Measurements from ENCODE around the gene GDF10. TPM values are rescaled to one million over a fixed set of nuclear protein-coding genes. Genes with fewer than 3 reads are reported as not detected.

The GDF10 gene, protein sequence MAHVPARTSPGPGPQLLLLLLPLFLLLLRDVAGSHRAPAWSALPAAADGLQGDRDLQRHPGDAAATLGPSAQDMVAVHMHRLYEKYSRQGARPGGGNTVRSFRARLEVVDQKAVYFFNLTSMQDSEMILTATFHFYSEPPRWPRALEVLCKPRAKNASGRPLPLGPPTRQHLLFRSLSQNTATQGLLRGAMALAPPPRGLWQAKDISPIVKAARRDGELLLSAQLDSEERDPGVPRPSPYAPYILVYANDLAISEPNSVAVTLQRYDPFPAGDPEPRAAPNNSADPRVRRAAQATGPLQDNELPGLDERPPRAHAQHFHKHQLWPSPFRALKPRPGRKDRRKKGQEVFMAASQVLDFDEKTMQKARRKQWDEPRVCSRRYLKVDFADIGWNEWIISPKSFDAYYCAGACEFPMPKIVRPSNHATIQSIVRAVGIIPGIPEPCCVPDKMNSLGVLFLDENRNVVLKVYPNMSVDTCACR
- total RNA-seq (not detected in 2 replicates), polyA plus RNA-seq (not detected in 2 replicates), polyA minus RNA-seq (not detected in 2 replicates)
- total RNA-seq (2013), result 0.07 TPM

DNA sequence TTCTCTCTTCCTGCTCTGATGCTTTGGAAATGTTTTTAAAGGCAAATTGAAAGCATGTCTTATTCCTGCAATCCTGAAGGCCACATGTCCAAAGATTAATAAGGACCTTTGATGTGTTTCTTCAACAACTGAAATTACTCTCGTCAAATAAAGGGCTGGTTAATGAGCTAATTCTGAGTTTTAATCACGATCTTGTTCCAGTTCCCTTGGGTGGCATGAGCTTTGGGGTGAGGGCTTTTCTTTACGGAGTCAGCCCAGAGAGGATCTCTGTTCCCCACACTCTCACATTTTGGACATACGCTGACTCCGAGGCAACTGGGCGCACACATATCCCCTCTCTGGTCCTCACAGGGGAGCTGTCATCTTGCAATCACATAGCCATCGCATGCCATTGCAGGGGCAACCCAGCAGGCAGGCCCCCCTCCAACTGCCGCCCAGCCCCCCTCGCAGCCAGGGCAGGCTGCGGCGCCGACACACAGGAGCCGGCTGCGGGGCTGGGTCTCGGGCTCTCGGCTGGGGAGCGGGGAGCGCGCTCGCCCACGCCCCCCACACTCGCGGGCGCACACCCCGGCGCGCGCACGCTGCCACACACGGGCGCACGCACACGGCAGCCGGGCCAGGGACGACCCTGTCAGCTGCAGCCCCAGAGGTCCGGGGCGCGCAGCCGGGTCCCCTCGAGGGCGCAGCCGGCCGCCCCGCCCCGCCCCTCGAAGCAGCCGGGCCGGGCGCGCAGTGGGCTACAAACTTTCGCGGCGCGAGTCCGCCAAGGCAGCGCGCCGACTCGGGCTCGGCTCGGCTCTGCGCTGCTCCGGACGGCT lies at the start of gene GDF10:
Gene GDF10, plus strand, starts transcription at position 587 of the 818 bp plus-strand sequence. CDS start 455 bp downstream, outside the sequence.
- DNase-seq, result no peak
- H3K9ac ChIP-seq (ENCODE audit: low read length), result no peak within 1 kb of the TSS
- 8% methylated on average over 62 of the region's 64 CpGs for WGBS (ENCODE audit: insufficient coverage)
- peak within 1 kb of the TSS; percentile 28 for H3K4me2 ChIP-seq (replicated peaks; ENCODE audit: low read depth, low read length, poor library complexity, severe bottlenecking)
- no peaks in the 10 kb centered on the region for H3K79me2 ChIP-seq (ENCODE audit: control insufficient read depth, insufficient read depth, low read length)
- no peak for ATAC-seq (ENCODE audit: low read depth)
- no peak within 1 kb of the TSS for H3K4me3 ChIP-seq (ENCODE audit: control extremely low read depth in 1 of 5, extremely low read depth in 1 of 5, insufficient read depth in 1 of 5, low read depth in 2 of 5, low read length in 4 of 5)
- no peaks in the 10 kb centered on the region for H3K9me3 ChIP-seq (ENCODE audit: control extremely low read depth in 1 of 3, control insufficient read depth in 2 of 3, insufficient read depth in 1 of 3, low read length in 2 of 3)
- ChIA-PET POLR2A (no interaction called here), CTCF (interaction anchor here (1.3 kb wide), 1 partner anchor 12 kb away, joined by 5 read pairs; no protein-coding TSS in a partner anchor)
- H3K36me3 ChIP-seq (replicated peaks in 1 of 2; ENCODE audit: control extremely low read depth in 1 of 2, control insufficient read depth in 1 of 2, extremely low read depth in 1 of 2, insufficient read depth in 2 of 2, low read length in 1 of 2), result no peaks in the 10 kb centered on the region
- H3K4me1 Mint-ChIP-seq, result peaks cover 3% of the 10 kb centered on the region
- no peak within 1 kb of the TSS for H3K27ac Mint-ChIP-seq
- intact Hi-C loops (cut with micrococcal nuclease), result no loop called here
- no peak within 1 kb of the TSS for H3K4me3 Mint-ChIP-seq
- H3K27me3 Mint-ChIP-seq, result peaks cover 61% of the 10 kb centered on the region
- H3K9me3 Mint-ChIP-seq (ENCODE audit: insufficient read depth), result no peaks in the 10 kb centered on the region
- H2AFZ ChIP-seq (ENCODE audit: insufficient read depth, low read depth, low read length, poor library complexity, severe bottlenecking), result no peak within 1 kb of the TSS
- peaks cover 0 to 6% of the 10 kb centered on the region in 2 donors for H3K4me1 ChIP-seq (ENCODE audit: control insufficient read depth in 2 of 2, insufficient read depth in 2 of 2, low read length in 2 of 2)
- H3K27ac ChIP-seq (ENCODE audit: low read length in 2 of 2), result no peak within 1 kb of the TSS
- TF ChIP-seq, protein P1, sequence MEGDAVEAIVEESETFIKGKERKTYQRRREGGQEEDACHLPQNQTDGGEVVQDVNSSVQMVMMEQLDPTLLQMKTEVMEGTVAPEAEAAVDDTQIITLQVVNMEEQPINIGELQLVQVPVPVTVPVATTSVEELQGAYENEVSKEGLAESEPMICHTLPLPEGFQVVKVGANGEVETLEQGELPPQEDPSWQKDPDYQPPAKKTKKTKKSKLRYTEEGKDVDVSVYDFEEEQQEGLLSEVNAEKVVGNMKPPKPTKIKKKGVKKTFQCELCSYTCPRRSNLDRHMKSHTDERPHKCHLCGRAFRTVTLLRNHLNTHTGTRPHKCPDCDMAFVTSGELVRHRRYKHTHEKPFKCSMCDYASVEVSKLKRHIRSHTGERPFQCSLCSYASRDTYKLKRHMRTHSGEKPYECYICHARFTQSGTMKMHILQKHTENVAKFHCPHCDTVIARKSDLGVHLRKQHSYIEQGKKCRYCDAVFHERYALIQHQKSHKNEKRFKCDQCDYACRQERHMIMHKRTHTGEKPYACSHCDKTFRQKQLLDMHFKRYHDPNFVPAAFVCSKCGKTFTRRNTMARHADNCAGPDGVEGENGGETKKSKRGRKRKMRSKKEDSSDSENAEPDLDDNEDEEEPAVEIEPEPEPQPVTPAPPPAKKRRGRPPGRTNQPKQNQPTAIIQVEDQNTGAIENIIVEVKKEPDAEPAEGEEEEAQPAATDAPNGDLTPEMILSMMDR (IDR thresholded peaks at IDR 0.05), result no peak
- TF ChIP-seq EZH2 (IDR thresholded peaks at IDR 0.05; ENCODE audit: borderline replicate concordance, insufficient read depth, low read depth, low read length, poor library complexity, severe bottlenecking), result no peak
- peaks cover 0 to 25% (median 9%) of the 10 kb centered on the region in 4 experiments for H3K27me3 ChIP-seq (replicated peaks in 1 of 4; ENCODE audit: control extremely low read depth in 1 of 4, control insufficient read depth in 3 of 4, insufficient read depth in 4 of 4, low read length in 3 of 4)
- no peaks in the 10 kb centered on the region for H4K20me1 ChIP-seq (ENCODE audit: control insufficient read depth, insufficient read depth, low read length, poor library complexity, severe bottlenecking)
